ENCODE results near the gene RPS6KB2.

GRCh38 chr11:67466962-67467771 lies 38.9 kb downstream of the RPS6KB2 start:
- TF ChIP-seq TAF1 (IDR thresholded peaks at IDR 0.05; ENCODE audit: borderline replicate concordance, insufficient read depth, low read length) (no peak), POLR2AphosphoS5 (IDR thresholded peaks at IDR 0.05; ENCODE audit: low read depth, low read length) (no peak)
